ENCODE measurements around the gene RTN1. TPM values are rescaled to one million over a fixed set of nuclear protein-coding genes. Genes with fewer than 3 reads are reported as not detected.

Gene RTN1
- total and polyA plus RNA-seq, 2 donors from 2014 or later = 4.5 to 5.1 TPM

DNA sequence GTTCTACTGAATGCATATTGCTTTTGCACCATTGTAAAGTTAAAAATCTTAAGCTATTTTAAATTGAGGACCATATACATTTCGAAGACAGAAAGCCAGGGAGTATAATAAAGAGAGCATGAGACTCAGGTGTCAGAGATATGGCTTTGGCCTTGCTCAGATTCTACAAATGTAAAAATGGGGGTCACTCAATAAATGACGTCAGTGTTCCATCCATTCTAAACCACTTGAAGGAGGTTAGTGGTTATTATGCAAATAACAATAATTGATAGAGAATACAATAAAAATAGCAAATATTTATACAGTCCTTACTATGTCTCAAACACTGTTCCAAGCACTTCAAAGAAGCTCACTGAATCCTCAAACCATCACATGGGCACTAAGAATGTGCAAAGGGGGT is 20.1 kb downstream of the RTN1 start:
- Histone ChIP-seq H3K4me3 (ENCODE audit: low read length in 3 of 3) (no peak overlapping the region), H3K4me1 (ENCODE audit: control insufficient read depth in 2 of 3, insufficient read depth in 2 of 3, low read depth in 1 of 3, low read length in 3 of 3) (no peaks in the 10 kb centered on the region), H3K27me3 (ENCODE audit: control insufficient read depth, insufficient read depth, low read length) (no peaks in the 10 kb centered on the region), H3K27ac (ENCODE audit: low read depth in 2 of 2, low read length in 2 of 2) (no peak overlapping the region), H3K9ac (ENCODE audit: low read length in 3 of 3) (no peak overlapping the region), H3K9me3 (ENCODE audit: control insufficient read depth in 2 of 3, insufficient read depth in 1 of 3, low read length in 3 of 3) (no peaks in the 10 kb centered on the region), H3K36me3 (ENCODE audit: control insufficient read depth in 2 of 3, insufficient read depth in 3 of 3, low read length in 3 of 3) (no peaks in the 10 kb centered on the region)
- FAIRE-seq (no peak), DNase-seq (no peak)
- TF ChIP-seq, protein P1, sequence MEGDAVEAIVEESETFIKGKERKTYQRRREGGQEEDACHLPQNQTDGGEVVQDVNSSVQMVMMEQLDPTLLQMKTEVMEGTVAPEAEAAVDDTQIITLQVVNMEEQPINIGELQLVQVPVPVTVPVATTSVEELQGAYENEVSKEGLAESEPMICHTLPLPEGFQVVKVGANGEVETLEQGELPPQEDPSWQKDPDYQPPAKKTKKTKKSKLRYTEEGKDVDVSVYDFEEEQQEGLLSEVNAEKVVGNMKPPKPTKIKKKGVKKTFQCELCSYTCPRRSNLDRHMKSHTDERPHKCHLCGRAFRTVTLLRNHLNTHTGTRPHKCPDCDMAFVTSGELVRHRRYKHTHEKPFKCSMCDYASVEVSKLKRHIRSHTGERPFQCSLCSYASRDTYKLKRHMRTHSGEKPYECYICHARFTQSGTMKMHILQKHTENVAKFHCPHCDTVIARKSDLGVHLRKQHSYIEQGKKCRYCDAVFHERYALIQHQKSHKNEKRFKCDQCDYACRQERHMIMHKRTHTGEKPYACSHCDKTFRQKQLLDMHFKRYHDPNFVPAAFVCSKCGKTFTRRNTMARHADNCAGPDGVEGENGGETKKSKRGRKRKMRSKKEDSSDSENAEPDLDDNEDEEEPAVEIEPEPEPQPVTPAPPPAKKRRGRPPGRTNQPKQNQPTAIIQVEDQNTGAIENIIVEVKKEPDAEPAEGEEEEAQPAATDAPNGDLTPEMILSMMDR (IDR thresholded peaks at IDR 0.05; ENCODE audit: borderline replicate concordance, extremely low read depth, insufficient read depth) = no peak
- intact Hi-C loops (cut with DNase I) = no loop called here

DNA sequence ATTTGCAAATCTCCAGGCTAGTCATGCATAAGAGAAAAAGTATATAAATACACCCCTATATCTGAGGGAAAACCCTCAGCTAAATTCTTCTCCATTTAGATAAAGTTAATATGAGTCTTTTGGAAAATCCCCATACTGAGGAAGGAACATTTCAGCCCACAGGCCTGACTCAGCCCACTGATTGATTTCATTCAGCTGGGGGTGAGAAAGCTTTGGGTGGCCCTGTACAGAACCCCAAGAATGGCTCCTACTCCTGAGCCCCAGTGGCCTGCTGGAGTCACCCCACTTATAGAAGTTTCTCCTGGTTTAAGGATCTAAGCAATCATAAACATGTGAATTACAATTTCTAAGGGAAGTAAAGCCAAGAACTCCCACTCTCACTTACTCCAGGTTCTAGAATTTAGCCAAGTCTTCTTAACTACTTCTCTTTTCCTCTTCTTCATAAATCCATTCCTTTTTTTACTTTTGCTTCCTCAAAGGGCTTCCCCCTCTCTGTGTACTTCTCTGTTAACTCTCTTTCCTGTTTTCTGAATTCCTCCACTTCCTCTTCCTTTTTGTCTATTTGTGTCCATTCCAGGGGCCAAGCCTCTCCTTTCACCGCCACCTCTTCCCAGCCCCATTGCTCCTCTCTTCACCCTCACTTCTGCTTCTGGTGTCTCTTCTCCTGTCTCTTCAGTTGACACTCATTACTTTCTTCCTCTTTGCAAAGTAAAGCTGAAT is 21.0 kb downstream of the RTN1 start:
- intact Hi-C loops (cut with DNase I) = no loop called here
- no peak for DNase-seq

GRCh38 chr14:59848671-59849070 is 21.9 kb downstream of the RTN1 start:
- TF ChIP-seq, protein P1 (IDR thresholded peaks at IDR 0.05; ENCODE audit: borderline replicate concordance, extremely low read depth, insufficient read depth) = no peak
- H3K4me3 ChIP-seq (ENCODE audit: low read length in 3 of 3) = no peak overlapping the region
- H3K27me3 ChIP-seq (ENCODE audit: control insufficient read depth, insufficient read depth, low read length) = no peaks in the 10 kb centered on the region
- no peak for DNase-seq
- H3K27ac ChIP-seq (ENCODE audit: low read depth in 2 of 2, low read length in 2 of 2) = no peak overlapping the region
- intact Hi-C loops (cut with DNase I) = no loop called here
- H3K4me1 ChIP-seq (ENCODE audit: control insufficient read depth in 2 of 3, insufficient read depth in 2 of 3, low read depth in 1 of 3, low read length in 3 of 3) = no peaks in the 10 kb centered on the region
- H3K9me3 ChIP-seq (ENCODE audit: control insufficient read depth in 2 of 3, insufficient read depth in 1 of 3, low read length in 3 of 3) = no peaks in the 10 kb centered on the region
- FAIRE-seq = no peak
- no peak overlapping the region for H3K9ac ChIP-seq (ENCODE audit: low read length in 3 of 3)
- H3K36me3 ChIP-seq (ENCODE audit: control insufficient read depth in 2 of 3, insufficient read depth in 3 of 3, low read length in 3 of 3) = no peaks in the 10 kb centered on the region

More for the DNA sequence above, 21.0 kb downstream of the RTN1 start:
- TF ChIP-seq, protein P1 (IDR thresholded peaks at IDR 0.05; ENCODE audit: borderline replicate concordance, extremely low read depth, insufficient read depth) = no peak
- no peak overlapping the region for H3K27ac ChIP-seq (ENCODE audit: low read depth in 2 of 2, low read length in 2 of 2)
- H3K27me3 ChIP-seq (ENCODE audit: control insufficient read depth, insufficient read depth, low read length) = no peaks in the 10 kb centered on the region
- no peak for FAIRE-seq
- H3K9ac ChIP-seq (ENCODE audit: low read length in 3 of 3) = no peak overlapping the region
- H3K9me3 ChIP-seq (ENCODE audit: control insufficient read depth in 2 of 3, insufficient read depth in 1 of 3, low read length in 3 of 3) = no peaks in the 10 kb centered on the region
- no peak overlapping the region for H3K4me3 ChIP-seq (ENCODE audit: low read length in 3 of 3)
- H3K4me1 ChIP-seq (ENCODE audit: control insufficient read depth in 2 of 3, insufficient read depth in 2 of 3, low read depth in 1 of 3, low read length in 3 of 3) = no peaks in the 10 kb centered on the region
- no peaks in the 10 kb centered on the region for H3K36me3 ChIP-seq (ENCODE audit: control insufficient read depth in 2 of 3, insufficient read depth in 3 of 3, low read length in 3 of 3)

All from kidney (tissue), 14 donors.